GM23248 (cell line): Measurements from ENCODE around the gene NUDCD3. TPM values are rescaled to one million over a fixed set of nuclear protein-coding genes. Genes with fewer than 3 reads are reported as not detected.

Experiments
- DNase-seq: peaks from one replicate; pipeline ENCODE4 v3.0.0-alpha.2; 2015
- H2AFZ ChIP-seq: fragments of 200-600 bp; sonication (generic); 2 replicates; pipeline ENCODE4 v1.6.1; 2016; ENCODE audit warnings: antibody characterized with exemption
- H3F3A ChIP-seq: fragments of 200-600 bp; sonication (generic); 2 replicates; pipeline ENCODE4 v1.6.1; 2016; ENCODE audit warnings: mild to moderate bottlenecking, antibody characterized with exemption, mixed run types; ENCODE audit not compliant: insufficient read depth
- H3K27ac ChIP-seq: fragments of 200-600 bp; sonication (generic); 2 replicates; pipeline ENCODE4 v1.5.1; 2016; ENCODE audit warnings: mild to moderate bottlenecking
- H3K27me3 ChIP-seq: fragments of 200-600 bp; sonication (generic); replicated peaks from 2 replicates; pipeline ENCODE4 v1.6.1; 2016; ENCODE audit warnings: mild to moderate bottlenecking; ENCODE audit not compliant: insufficient read depth
- H3K36me3 ChIP-seq: fragments of 200-600 bp; sonication (generic); 2 replicates; pipeline ENCODE4 v1.6.1; 2016; ENCODE audit warnings: low read depth, mild to moderate bottlenecking
- H3K4me1 ChIP-seq: fragments of 200-600 bp; sonication (generic); 2 replicates; pipeline ENCODE4 v1.6.1; 2016; ENCODE audit warnings: mild to moderate bottlenecking; ENCODE audit not compliant: insufficient read depth
- H3K4me2 ChIP-seq: fragments of 200-600 bp; sonication (generic); one replicate; pipeline ENCODE4 v1.6.1; 2016; ENCODE audit warnings: mild to moderate bottlenecking; ENCODE audit not compliant: unreplicated experiment
- H3K4me3 ChIP-seq: fragments of 200-600 bp; sonication (generic); 2 replicates; pipeline ENCODE4 v1.5.1; 2016; ENCODE audit warnings: mild to moderate bottlenecking
- H3K79me2 ChIP-seq: fragments of 200-600 bp; sonication (generic); 2 replicates; pipeline ENCODE4 v1.6.1; 2016; ENCODE audit warnings: mild to moderate bottlenecking; ENCODE audit not compliant: insufficient read depth
- H3K9ac ChIP-seq: fragments of 200-600 bp; sonication (generic); 2 replicates; pipeline ENCODE4 v1.6.1; 2016; ENCODE audit warnings: mild to moderate bottlenecking
- H3K9me2 ChIP-seq: fragments of 200-600 bp; sonication (generic); 2 replicates; pipeline ENCODE4 v1.6.1; 2016; ENCODE audit warnings: mixed run types, mild to moderate bottlenecking, moderate library complexity; ENCODE audit not compliant: insufficient read depth
- H3K9me3 ChIP-seq: fragments of 200-600 bp; sonication (generic); one replicate; pipeline ENCODE4 v1.6.1; 2017; ENCODE audit warnings: low read depth
- H4K20me1 ChIP-seq: fragments of 200-600 bp; sonication (generic); 2 replicates; pipeline ENCODE4 v1.6.0; 2016; ENCODE audit not compliant: insufficient read depth
- EZH2 ChIP-seq: fragments of 200-600 bp; sonication (generic); IDR thresholded peaks from 2 replicates; pipeline ENCODE4 v1.6.1; 2018; ENCODE audit warnings: antibody characterized with exemption, mild to moderate bottlenecking; ENCODE audit not compliant: insufficient read depth, poor library complexity, severe bottlenecking
- EZH2phosphoT487 ChIP-seq: fragments of 200-600 bp; sonication (generic); IDR thresholded peaks from 2 replicates; pipeline ENCODE4 v1.6.1; 2018; ENCODE audit warnings: antibody characterized with exemption, moderate library complexity, mild to moderate bottlenecking, low read depth; ENCODE audit not compliant: insufficient read depth
- WGBS, 2 experiments: methylation state at CpG; one replicate each; pipeline ENCODE4 v1.1.6; 2015 to 2017; ENCODE audit warnings: low lambda C conversion rate in 2 of 2, low coverage in 1 of 2; ENCODE audit errors: missing lambda C conversion rate in 2 of 2; 5-methylcytosine and 5-hydroxymethylcytosine counted together
- in situ Hi-C: fragments of 300-500 bp; cut with MboI; formaldehyde crosslinking; loops from 2 replicates; pipeline ENCODE4 v1.15.0; 2020
- polyA plus RNA-seq: library from polyadenylated mRNA; unstranded; fragments of >200 nt; fragmentation: Nextera tagmentation; extraction: Ambion mirVana; gene quantifications from 2 replicates; pipeline ENCODE4 v1.2.1, GENCODE V29; 2016
- total RNA-seq: library from RNA; depleted of rRNA; stranded (reverse); fragments of >200 nt; shearing (Covaris generic); gene quantifications from 2 replicates; pipeline ENCODE4 v1.2.3, GENCODE V29; 2014

The NUDCD3 gene
- total and polyA plus RNA-seq, 2 experiments from 2014 or later, result 56.7 to 79.1 TPM

- Histone ChIP-seq H3K79me2 (peaks cover 100% of the 10 kb centered on the region), H3K4me1 (peaks cover 9% of the 10 kb centered on the region; the same call in 1 of the 2 replicates), H3K4me3 (no peak overlapping the region), H3F3A (0 out of 2 replicates have a peak, but pooled peaks cover 8% of the 10 kb centered on the region), H4K20me1 (no peaks in the 10 kb centered on the region; the same call in 1 of the 2 replicates), H3K4me2 (no peak overlapping the region), H3K36me3 (no peaks in the 10 kb centered on the region), H3K27ac (no peak overlapping the region), H3K9ac (no peak overlapping the region), H3K9me2 (no peaks in the 10 kb centered on the region), H2AFZ (no peak overlapping the region), H3K9me3 (no peaks in the 10 kb centered on the region), H3K27me3 (no peaks in the 10 kb centered on the region)
- no peak for TF ChIP-seq EZH2
- TF ChIP-seq EZH2phosphoT487, result no peak
- 28 to 30% methylated on average over 3 of the region's 3 CpGs for WGBS, 2 experiments
- no peak for DNase-seq
- in situ Hi-C loops, result no loop called here
Observed at GRCh38 chr7:44439926-44440325, 50.5 kb downstream of the NUDCD3 start.

GRCh38 chr7:44438816-44439215 lies 51.6 kb downstream of the NUDCD3 start:
- Histone ChIP-seq H3F3A (0 out of 2 replicates have a peak, but pooled peaks cover 8% of the 10 kb centered on the region), H3K27me3 (no peaks in the 10 kb centered on the region), H3K4me3 (no peak overlapping the region), H3K4me1 (peaks cover 9% of the 10 kb centered on the region; the same call in 1 of the 2 replicates), H3K9me2 (no peaks in the 10 kb centered on the region), H3K36me3 (no peaks in the 10 kb centered on the region), H2AFZ (no peak overlapping the region), H4K20me1 (no peaks in the 10 kb centered on the region; the same call in 1 of the 2 replicates), H3K79me2 (peaks cover 100% of the 10 kb centered on the region), H3K9me3 (no peaks in the 10 kb centered on the region), H3K4me2 (no peak overlapping the region), H3K9ac (no peak overlapping the region), H3K27ac (no peak overlapping the region)
- TF ChIP-seq EZH2 (no peak), EZH2phosphoT487 (no peak)
- 97% methylated on average over 4 of the region's 4 CpGs for WGBS, 2 experiments
- peak; percentile 20 for DNase-seq
- in situ Hi-C loops, result no loop called here

GRCh38 chr7:44434201-44434600 lies 56.3 kb downstream of the NUDCD3 start:
- in situ Hi-C loops, result no loop called here

GRCh38 chr7:44433255-44434022 lies 57.0 kb downstream of the NUDCD3 start:
- no peak for TF ChIP-seq EZH2
- no peak for TF ChIP-seq EZH2phosphoT487
- no peaks in the 10 kb centered on the region for H3K36me3 ChIP-seq
- no peak overlapping the region for H3K27ac ChIP-seq
- in situ Hi-C loops, result no loop called here
- no peak for DNase-seq
- H3K9ac ChIP-seq, result no peak overlapping the region
- 77 to 87% methylated on average over 10 of the region's 10 CpGs for WGBS, 2 experiments
- no peaks in the 10 kb centered on the region for H3K4me1 ChIP-seq
- H3K9me3 ChIP-seq, result no peaks in the 10 kb centered on the region
- no peak overlapping the region for H3K4me3 ChIP-seq
- H3F3A ChIP-seq, result no peaks in the 10 kb centered on the region
- H3K9me2 ChIP-seq, result no peaks in the 10 kb centered on the region
- H3K4me2 ChIP-seq, result no peak overlapping the region
- peaks cover 97% of the 10 kb centered on the region for H3K79me2 ChIP-seq
- no peak overlapping the region for H2AFZ ChIP-seq
- no peaks in the 10 kb centered on the region for H3K27me3 ChIP-seq
- H4K20me1 ChIP-seq, result 0 out of 2 replicates have a peak, but pooled peaks cover under 1% of the 10 kb centered on the region

More at GRCh38 chr7:44434201-44434600, 56.3 kb downstream of the NUDCD3 start:
- Histone ChIP-seq H3K9me2 (no peaks in the 10 kb centered on the region), H3F3A (no peaks in the 10 kb centered on the region), H3K27me3 (no peaks in the 10 kb centered on the region), H3K9me3 (no peaks in the 10 kb centered on the region), H3K4me2 (no peak overlapping the region), H4K20me1 (no peaks in the 10 kb centered on the region), H3K79me2 (peaks cover 99% of the 10 kb centered on the region), H3K27ac (no peak overlapping the region), H2AFZ (no peak overlapping the region), H3K4me1 (peaks cover 7% of the 10 kb centered on the region; the same call in 1 of the 2 replicates), H3K36me3 (no peaks in the 10 kb centered on the region), H3K4me3 (no peak overlapping the region), H3K9ac (no peak overlapping the region)
- TF ChIP-seq EZH2, result no peak
- no peak for TF ChIP-seq EZH2phosphoT487
- DNase-seq, result no peak
- WGBS, 2 experiments, result 64 to 67% methylated on average over 7 of the region's 7 CpGs
